ENCODE results near the gene CPEB2.

The CPEB2 gene

GRCh38 chr4:14990484-14990883, 11.8 kb upstream of the CPEB2 start:
- Histone ChIP-seq H3K79me2 (ENCODE audit: control insufficient read depth, low read length) (no peaks in the 10 kb centered on the region), H3K4me2 (ENCODE audit: low read length) (no peak overlapping the region), H3K9me3 (ENCODE audit: control insufficient read depth, insufficient read depth, low read length) (no peaks in the 10 kb centered on the region), H3F3A (ENCODE audit: control insufficient read depth, insufficient read depth) (no peaks in the 10 kb centered on the region), H4K20me1 (ENCODE audit: control insufficient read depth, insufficient read depth, low read depth, low read length) (no peaks in the 10 kb centered on the region), H3K4me1 (ENCODE audit: control insufficient read depth, low read length) (no peaks in the 10 kb centered on the region), H3K9me2 (replicated peaks; ENCODE audit: control insufficient read depth, low read length) (no peaks in the 10 kb centered on the region), H3K27me3 (ENCODE audit: control insufficient read depth, low read length) (peaks cover 3% of the 10 kb centered on the region; the same call in 1 of the 2 replicates), H3K27ac (ENCODE audit: low read depth, low read length) (no peak overlapping the region), H3K4me3 (ENCODE audit: low read length) (no peak overlapping the region), H3K36me3 (ENCODE audit: control insufficient read depth, low read length) (no peaks in the 10 kb centered on the region)
- no peak for TF ChIP-seq EZH2phosphoT487 (IDR thresholded peaks at IDR 0.05; ENCODE audit: borderline replicate concordance, low read length)
- no peak for TF ChIP-seq CTCF (IDR thresholded peaks at IDR 0.05; ENCODE audit: low read depth, low read length, poor library complexity, severe bottlenecking)

- TF ChIP-seq CTCF (IDR thresholded peaks at IDR 0.05; ENCODE audit: low read depth, low read length, poor library complexity, severe bottlenecking) (no peak), EZH2phosphoT487 (IDR thresholded peaks at IDR 0.05; ENCODE audit: borderline replicate concordance, low read length) (no peak)
- H3K36me3 ChIP-seq (ENCODE audit: control insufficient read depth, low read length): no peaks in the 10 kb centered on the region
- H3K9me3 ChIP-seq (ENCODE audit: control insufficient read depth, insufficient read depth, low read length): no peaks in the 10 kb centered on the region
- no peaks in the 10 kb centered on the region for H4K20me1 ChIP-seq (ENCODE audit: control insufficient read depth, insufficient read depth, low read depth, low read length)
- H3K79me2 ChIP-seq (ENCODE audit: control insufficient read depth, low read length): no peaks in the 10 kb centered on the region
- H3K27me3 ChIP-seq (ENCODE audit: control insufficient read depth, low read length): no peaks in the 10 kb centered on the region
- no peaks in the 10 kb centered on the region for H3K9me2 ChIP-seq (replicated peaks; ENCODE audit: control insufficient read depth, low read length)
- H3K4me1 ChIP-seq (ENCODE audit: control insufficient read depth, low read length): no peaks in the 10 kb centered on the region
- H3K4me3 ChIP-seq (ENCODE audit: low read length): no peak overlapping the region
- no peak overlapping the region for H3K4me2 ChIP-seq (ENCODE audit: low read length)
- H3F3A ChIP-seq (ENCODE audit: control insufficient read depth, insufficient read depth): no peaks in the 10 kb centered on the region
- H3K27ac ChIP-seq (ENCODE audit: low read depth, low read length): no peak overlapping the region
Observed at GRCh38 chr4:14994242-14994641, 8.0 kb upstream of the CPEB2 start.

- H3K9me3 ChIP-seq (ENCODE audit: control insufficient read depth, insufficient read depth, low read length): no peaks in the 10 kb centered on the region
- peak overlapping the region; percentile 90 for H3K4me3 ChIP-seq (ENCODE audit: low read length)
- H3K36me3 ChIP-seq (ENCODE audit: control insufficient read depth, low read length): no peaks in the 10 kb centered on the region
- H3K4me1 ChIP-seq (ENCODE audit: control insufficient read depth, low read length): peaks cover 19% of the 10 kb centered on the region
- H3F3A ChIP-seq (ENCODE audit: control insufficient read depth, insufficient read depth): peaks cover 4% of the 10 kb centered on the region; the same call in 1 of the 2 replicates
- peaks cover 24% of the 10 kb centered on the region for H3K79me2 ChIP-seq (ENCODE audit: control insufficient read depth, low read length)
- TF ChIP-seq CTCF (IDR thresholded peaks at IDR 0.05; ENCODE audit: low read depth, low read length, poor library complexity, severe bottlenecking) (peak; percentile 32), EZH2phosphoT487 (IDR thresholded peaks at IDR 0.05; ENCODE audit: borderline replicate concordance, low read length) (no peak)
- H4K20me1 ChIP-seq (ENCODE audit: control insufficient read depth, insufficient read depth, low read depth, low read length): no peaks in the 10 kb centered on the region
- H3K27ac ChIP-seq (ENCODE audit: low read depth, low read length): peak overlapping the region; percentile 91
- H3K9me2 ChIP-seq (replicated peaks; ENCODE audit: control insufficient read depth, low read length): no peaks in the 10 kb centered on the region
- H3K4me2 ChIP-seq (ENCODE audit: low read length): peak overlapping the region; percentile 68
- no peaks in the 10 kb centered on the region for H3K27me3 ChIP-seq (ENCODE audit: control insufficient read depth, low read length)
Observed at GRCh38 chr4:15001248-15001868, 923 bp upstream of the CPEB2 start.
